Mesenchymal stem cell (in vitro differentiated cells and primary cell): ENCODE data around the gene PIK3CA.
"Not testable (repeated sequence)": the region's sequence is repeated elsewhere in the genome, so short reads cannot be mapped to it uniquely, and the experiment has no call there.

ENCODE experiments used
- DNase-seq: peaks from one replicate; pipeline ENCODE4 v3.0.0-alpha.2; 2013
- H2AFZ ChIP-seq: one replicate; pipeline ENCODE4 v1.6.1; 2013; ENCODE audit warnings: low read depth, mild to moderate bottlenecking, control low read depth, inconsistent platforms, low read length, moderate library complexity
- H2AK5ac ChIP-seq: 2 replicates; pipeline ENCODE4 v1.6.1; 2013; ENCODE audit warnings: low read length, moderate library complexity, mild to moderate bottlenecking, inconsistent platforms; ENCODE audit not compliant: severe bottlenecking
- H2BK120ac ChIP-seq: one replicate; pipeline ENCODE4 v1.6.1; 2013; ENCODE audit warnings: low read depth, mild to moderate bottlenecking, inconsistent platforms, low read length, moderate library complexity
- H2BK12ac ChIP-seq, 2 experiments: one replicate each; pipeline ENCODE4 v1.6.1; 2013; ENCODE audit warnings: inconsistent platforms in 2 of 2, low read length in 2 of 2, mild to moderate bottlenecking in 2 of 2, moderate library complexity in 2 of 2, control low read depth in 1 of 2
- H2BK15ac ChIP-seq: one replicate; pipeline ENCODE4 v1.6.1; 2013; ENCODE audit warnings: mild to moderate bottlenecking, low read depth, inconsistent platforms; ENCODE audit not compliant: poor library complexity, severe bottlenecking
- H2BK5ac ChIP-seq: 2 replicates; pipeline ENCODE4 v1.6.1; 2013; ENCODE audit warnings: low read depth, mild to moderate bottlenecking, low read length, control low read depth, inconsistent platforms; ENCODE audit not compliant: poor library complexity, severe bottlenecking
- H3K14ac ChIP-seq, 2 experiments: one replicate each; pipeline ENCODE4 v1.6.1; 2013; ENCODE audit warnings: inconsistent platforms in 2 of 2, low read length in 2 of 2, control low read depth in 1 of 2, mild to moderate bottlenecking in 1 of 2, moderate library complexity in 1 of 2
- H3K18ac ChIP-seq, 2 experiments: one replicate each; pipeline ENCODE4 v1.6.1; 2013; ENCODE audit warnings: inconsistent platforms in 2 of 2, low read length in 2 of 2, control low read depth in 1 of 2, low read depth in 1 of 2, mild to moderate bottlenecking in 1 of 2
- H3K23ac ChIP-seq, 2 experiments: one replicate each; pipeline ENCODE4 v1.6.1; 2013; ENCODE audit warnings: inconsistent platforms in 2 of 2, low read length in 2 of 2, mild to moderate bottlenecking in 2 of 2, moderate library complexity in 2 of 2, control low read depth in 1 of 2
- H3K27ac ChIP-seq: 2 replicates; pipeline ENCODE4 v1.5.1; 2013; ENCODE audit warnings: mild to moderate bottlenecking, moderate library complexity, low read length, control low read depth, inconsistent platforms; ENCODE audit not compliant: poor library complexity, severe bottlenecking
- H3K27me3 ChIP-seq, 2 experiments: 2 replicates each; pipeline versions ENCODE4 v1.6.1 to v1.7.0; 2013; ENCODE audit warnings: low read length in 2 of 2, mild to moderate bottlenecking in 2 of 2, moderate library complexity in 2 of 2, control low read depth in 1 of 2, inconsistent platforms in 1 of 2; ENCODE audit not compliant: control insufficient read depth in 1 of 2, insufficient read depth in 1 of 2
- H3K36me3 ChIP-seq, 2 experiments: 2 replicates each; pipeline versions ENCODE4 v1.6.1 to v1.7.0; 2013; ENCODE audit warnings: low read length in 2 of 2, control low read depth in 1 of 2, inconsistent platforms in 1 of 2, low read depth in 1 of 2, mild to moderate bottlenecking in 1 of 2; ENCODE audit not compliant: insufficient read depth in 2 of 2, control insufficient read depth in 1 of 2
- H3K4ac ChIP-seq, 2 experiments: one replicate each; pipeline ENCODE4 v1.6.1; 2013; ENCODE audit warnings: inconsistent platforms in 2 of 2, low read length in 2 of 2, mild to moderate bottlenecking in 2 of 2, moderate library complexity in 2 of 2, control low read depth in 1 of 2, low read depth in 1 of 2
- H3K4me1 ChIP-seq: 2 replicates; pipeline ENCODE4 v1.6.1; 2013; ENCODE audit warnings: low read depth, low read length, control low read depth; ENCODE audit not compliant: control insufficient read depth, insufficient read depth
- H3K4me2 ChIP-seq: 2 replicates; pipeline ENCODE4 v1.6.1; 2013; ENCODE audit warnings: low read length, mild to moderate bottlenecking, inconsistent platforms; ENCODE audit not compliant: poor library complexity, severe bottlenecking
- H3K4me3 ChIP-seq, 2 experiments: 2 replicates each; pipeline versions ENCODE4 v1.5.1 to v1.7.0; 2013; ENCODE audit warnings: low read length in 2 of 2, mild to moderate bottlenecking in 2 of 2, control low read depth in 1 of 2, low read depth in 1 of 2; ENCODE audit not compliant: insufficient read depth in 1 of 2
- H3K79me1 ChIP-seq: replicated peaks from 2 replicates; pipeline ENCODE4 v1.6.1; 2013; ENCODE audit warnings: mild to moderate bottlenecking, control low read depth, low read length, inconsistent platforms; ENCODE audit not compliant: poor library complexity, severe bottlenecking
- H3K9ac ChIP-seq: 2 replicates; pipeline ENCODE4 v1.7.0; 2013; ENCODE audit warnings: mild to moderate bottlenecking, low read length, moderate library complexity
- H3K9me3 ChIP-seq: 2 replicates; pipeline ENCODE4 v1.7.0; 2013; ENCODE audit warnings: mild to moderate bottlenecking, low read length; ENCODE audit not compliant: control insufficient read depth
- H4K8ac ChIP-seq: one replicate; pipeline ENCODE4 v1.6.1; 2013; ENCODE audit warnings: inconsistent platforms, mild to moderate bottlenecking, low read length, moderate library complexity
- H4K91ac ChIP-seq: one replicate; pipeline ENCODE4 v1.6.1; 2013; ENCODE audit warnings: mild to moderate bottlenecking, low read length, inconsistent platforms
- WGBS: methylation state at CpG from one replicate; pipeline ENCODE4 v1.1.7; 2013; ENCODE audit warnings: mixed read lengths; 5-methylcytosine and 5-hydroxymethylcytosine counted together

The PIK3CA gene

GRCh38 chr3:179116816-179117215 lies 31.3 kb upstream of the PIK3CA start:
- Histone ChIP-seq H3K9ac (no peak overlapping the region), H2BK5ac (no peak overlapping the region), H3K18ac (no peak overlapping the region), H3K4me3 (no peak overlapping the region), H3K14ac (no peak overlapping the region), H3K79me1 (no peaks in the 10 kb centered on the region), H3K27ac (no peak overlapping the region), H2BK120ac (no peak overlapping the region), H4K91ac (no peak overlapping the region), H3K23ac (no peak overlapping the region), H3K4ac (no peak overlapping the region), H4K8ac (no peak overlapping the region), H3K4me1 (no peaks in the 10 kb centered on the region), H2BK15ac (no peak overlapping the region), H2BK12ac (no peak overlapping the region), H2AK5ac (no peak overlapping the region), H3K27me3 (no peaks in the 10 kb centered on the region), H3K36me3 (no peaks in the 10 kb centered on the region), H3K9me3 (no peaks in the 10 kb centered on the region), H3K4me2 (no peak overlapping the region), H2AFZ (no peak overlapping the region)
- WGBS: no CpG with 5 or more reads among the region's 2 CpGs
- no peak for DNase-seq

DNA sequence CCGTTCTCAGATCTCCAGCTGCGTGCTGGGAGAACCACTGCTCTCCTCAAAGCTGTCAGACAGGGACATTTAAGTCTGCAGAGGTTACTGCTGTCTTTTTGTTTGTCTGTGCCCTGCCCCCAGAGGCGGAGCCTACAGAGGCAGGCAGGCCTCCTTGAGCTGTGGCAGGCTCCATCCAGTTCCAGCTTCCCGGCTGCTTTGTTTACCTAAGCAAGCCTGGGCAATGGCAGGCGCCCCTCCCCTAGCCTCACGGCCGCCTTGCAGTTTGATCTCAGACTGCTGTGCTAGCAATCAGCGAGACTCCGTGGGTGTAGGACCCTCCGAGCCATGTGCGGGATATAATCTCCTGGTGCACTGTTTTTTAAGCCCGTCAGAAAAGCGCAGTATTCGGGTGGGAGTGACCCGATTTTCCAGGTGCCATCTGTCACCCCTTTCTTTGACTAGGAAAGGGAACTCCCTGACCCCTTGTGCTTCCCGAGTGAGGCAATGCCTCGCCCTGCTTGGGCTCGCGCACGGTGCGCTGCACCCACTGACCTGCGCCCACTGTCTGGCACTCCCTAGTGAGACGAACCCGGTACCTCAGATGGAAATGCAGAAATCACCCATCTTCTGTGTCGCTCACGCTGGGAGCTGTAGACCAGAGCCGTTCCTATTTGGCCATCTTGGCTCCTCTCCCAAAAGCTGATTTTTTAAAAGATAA lies 15.8 kb upstream of the PIK3CA start:
- not testable (repeated sequence) for H3K23ac ChIP-seq, H4K91ac ChIP-seq, H3K18ac ChIP-seq, H2BK12ac ChIP-seq, H3K36me3 ChIP-seq, H4K8ac ChIP-seq, H2BK5ac ChIP-seq, H3K4me3 ChIP-seq, H3K4me2 ChIP-seq, H3K9ac ChIP-seq, H2BK120ac ChIP-seq, H3K4ac ChIP-seq, H2AK5ac ChIP-seq, H3K14ac ChIP-seq, H3K4me1 ChIP-seq, H3K27me3 ChIP-seq, H3K79me1 ChIP-seq, H3K9me3 ChIP-seq, H3K27ac ChIP-seq, DNase-seq, H2BK15ac ChIP-seq, H2AFZ ChIP-seq
- 92% methylated on average over 25 of the region's 27 CpGs for WGBS

GRCh38 chr3:179133575-179133974 lies 14.6 kb upstream of the PIK3CA start:
- H3K14ac ChIP-seq: no peak overlapping the region
- H3K27ac ChIP-seq: no peak overlapping the region
- H3K4me3 ChIP-seq: no peak overlapping the region
- H3K18ac ChIP-seq: no peak overlapping the region
- no peak overlapping the region for H2BK120ac ChIP-seq
- no peaks in the 10 kb centered on the region for H3K36me3 ChIP-seq
- no peak overlapping the region for H2BK15ac ChIP-seq
- H3K79me1 ChIP-seq: no peaks in the 10 kb centered on the region
- no peak overlapping the region for H2BK5ac ChIP-seq
- no peak overlapping the region for H3K9ac ChIP-seq
- no peak overlapping the region for H4K8ac ChIP-seq
- H3K27me3 ChIP-seq: no peaks in the 10 kb centered on the region
- DNase-seq: no peak
- no peak overlapping the region for H2AK5ac ChIP-seq
- H3K9me3 ChIP-seq: no peaks in the 10 kb centered on the region
- no CpG with 5 or more reads among the region's 1 CpG for WGBS
- no peak overlapping the region for H2AFZ ChIP-seq
- H3K23ac ChIP-seq: no peak overlapping the region
- H3K4ac ChIP-seq: no peak overlapping the region
- H3K4me1 ChIP-seq: peaks cover 2% of the 10 kb centered on the region
- no peak overlapping the region for H3K4me2 ChIP-seq
- H2BK12ac ChIP-seq: no peak overlapping the region
- no peak overlapping the region for H4K91ac ChIP-seq

GRCh38 chr3:179136195-179136594 lies 12.0 kb upstream of the PIK3CA start:
- H2AFZ ChIP-seq: no peak overlapping the region
- H4K91ac ChIP-seq: no peak overlapping the region
- no peak overlapping the region for H2BK5ac ChIP-seq
- H2BK120ac ChIP-seq: no peak overlapping the region
- H3K4me1 ChIP-seq: peaks cover 2% of the 10 kb centered on the region
- 100% methylated on average over 1 of the region's 1 CpG for WGBS
- H3K36me3 ChIP-seq: no peaks in the 10 kb centered on the region
- H2BK12ac ChIP-seq: no peak overlapping the region
- H3K4ac ChIP-seq: no peak overlapping the region
- no peak overlapping the region for H3K4me3 ChIP-seq
- H3K18ac ChIP-seq: no peak overlapping the region
- no peak overlapping the region for H3K4me2 ChIP-seq
- no peak overlapping the region for H2AK5ac ChIP-seq
- H3K79me1 ChIP-seq: no peaks in the 10 kb centered on the region
- no peak overlapping the region for H3K9ac ChIP-seq
- no peak overlapping the region for H3K23ac ChIP-seq
- H3K9me3 ChIP-seq: no peaks in the 10 kb centered on the region
- no peak overlapping the region for H3K27ac ChIP-seq
- DNase-seq: no peak
- no peaks in the 10 kb centered on the region for H3K27me3 ChIP-seq
- no peak overlapping the region for H4K8ac ChIP-seq
- H2BK15ac ChIP-seq: no peak overlapping the region
- H3K14ac ChIP-seq: no peak overlapping the region
